GM10266 (cell line): ENCODE measurements around the gene MAN2A2.

Experiments used
- DNase-seq: peaks from one replicate; pipeline ENCODE4 v3.0.0; 2012; ENCODE audit errors: extremely low spot score
- TF ChIP-seq, protein P1 (sequence below): IDR thresholded peaks from 2 replicates; pipeline ENCODE4 v1.5.1; 2012; ENCODE audit warnings: mild to moderate bottlenecking, low read depth; ENCODE audit not compliant: control insufficient read depth, insufficient read depth; ENCODE audit errors: missing control alignments

MAN2A2 gene

DNA sequence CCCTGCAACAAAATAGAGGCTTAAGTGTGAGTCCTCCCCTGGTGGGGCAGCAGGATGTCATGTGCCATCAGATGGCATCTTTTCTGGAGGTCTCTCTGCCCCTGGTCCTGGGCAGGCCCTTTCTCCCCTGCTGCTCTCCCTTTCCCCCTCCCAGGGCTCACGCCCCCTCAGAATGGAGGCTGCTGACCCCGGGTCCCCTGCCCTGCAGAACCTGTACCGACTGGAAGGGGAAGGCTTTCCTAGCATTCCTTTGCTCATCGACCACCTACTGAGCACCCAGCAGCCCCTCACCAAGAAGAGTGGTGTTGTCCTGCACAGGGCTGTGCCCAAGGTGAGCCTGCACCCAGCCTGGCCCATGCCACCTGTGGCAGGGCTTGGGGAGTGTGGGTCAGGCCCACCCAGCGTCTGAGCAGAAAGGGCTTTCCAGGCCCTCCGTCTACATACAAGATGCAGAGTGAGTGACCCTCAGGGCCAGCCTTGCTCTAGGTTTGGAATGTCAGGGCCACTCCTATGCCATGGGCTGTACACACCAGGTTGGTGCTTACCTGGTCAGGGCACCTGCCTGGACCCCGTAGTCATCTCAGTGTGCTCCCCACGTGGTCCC is 11.7 kb upstream of the MAN2A2 start:
- DNase-seq = no peak
- TF ChIP-seq, protein P1, sequence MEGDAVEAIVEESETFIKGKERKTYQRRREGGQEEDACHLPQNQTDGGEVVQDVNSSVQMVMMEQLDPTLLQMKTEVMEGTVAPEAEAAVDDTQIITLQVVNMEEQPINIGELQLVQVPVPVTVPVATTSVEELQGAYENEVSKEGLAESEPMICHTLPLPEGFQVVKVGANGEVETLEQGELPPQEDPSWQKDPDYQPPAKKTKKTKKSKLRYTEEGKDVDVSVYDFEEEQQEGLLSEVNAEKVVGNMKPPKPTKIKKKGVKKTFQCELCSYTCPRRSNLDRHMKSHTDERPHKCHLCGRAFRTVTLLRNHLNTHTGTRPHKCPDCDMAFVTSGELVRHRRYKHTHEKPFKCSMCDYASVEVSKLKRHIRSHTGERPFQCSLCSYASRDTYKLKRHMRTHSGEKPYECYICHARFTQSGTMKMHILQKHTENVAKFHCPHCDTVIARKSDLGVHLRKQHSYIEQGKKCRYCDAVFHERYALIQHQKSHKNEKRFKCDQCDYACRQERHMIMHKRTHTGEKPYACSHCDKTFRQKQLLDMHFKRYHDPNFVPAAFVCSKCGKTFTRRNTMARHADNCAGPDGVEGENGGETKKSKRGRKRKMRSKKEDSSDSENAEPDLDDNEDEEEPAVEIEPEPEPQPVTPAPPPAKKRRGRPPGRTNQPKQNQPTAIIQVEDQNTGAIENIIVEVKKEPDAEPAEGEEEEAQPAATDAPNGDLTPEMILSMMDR = no peak

DNA sequence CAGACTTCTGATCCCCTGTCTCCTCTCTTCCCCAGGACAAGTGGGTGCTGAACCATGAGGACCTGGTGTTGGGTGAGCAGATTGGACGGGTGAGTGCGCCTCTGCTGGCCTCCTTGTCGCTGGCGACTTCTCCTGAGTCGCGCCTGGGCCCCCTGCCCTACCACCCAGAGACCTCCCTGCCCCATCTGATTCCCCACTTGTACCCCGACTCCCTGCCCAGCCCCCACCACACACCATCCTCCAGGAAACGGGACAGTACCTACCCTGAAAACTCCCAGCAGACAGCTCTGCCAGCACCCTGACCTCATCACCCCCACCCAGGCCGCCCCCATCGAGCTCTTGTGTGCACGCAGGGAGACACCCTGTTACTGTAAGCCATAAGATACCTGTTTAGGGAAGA is 11.1 kb upstream of the MAN2A2 start:
- no peak for DNase-seq
- TF ChIP-seq, protein P1 = no peak

DNA sequence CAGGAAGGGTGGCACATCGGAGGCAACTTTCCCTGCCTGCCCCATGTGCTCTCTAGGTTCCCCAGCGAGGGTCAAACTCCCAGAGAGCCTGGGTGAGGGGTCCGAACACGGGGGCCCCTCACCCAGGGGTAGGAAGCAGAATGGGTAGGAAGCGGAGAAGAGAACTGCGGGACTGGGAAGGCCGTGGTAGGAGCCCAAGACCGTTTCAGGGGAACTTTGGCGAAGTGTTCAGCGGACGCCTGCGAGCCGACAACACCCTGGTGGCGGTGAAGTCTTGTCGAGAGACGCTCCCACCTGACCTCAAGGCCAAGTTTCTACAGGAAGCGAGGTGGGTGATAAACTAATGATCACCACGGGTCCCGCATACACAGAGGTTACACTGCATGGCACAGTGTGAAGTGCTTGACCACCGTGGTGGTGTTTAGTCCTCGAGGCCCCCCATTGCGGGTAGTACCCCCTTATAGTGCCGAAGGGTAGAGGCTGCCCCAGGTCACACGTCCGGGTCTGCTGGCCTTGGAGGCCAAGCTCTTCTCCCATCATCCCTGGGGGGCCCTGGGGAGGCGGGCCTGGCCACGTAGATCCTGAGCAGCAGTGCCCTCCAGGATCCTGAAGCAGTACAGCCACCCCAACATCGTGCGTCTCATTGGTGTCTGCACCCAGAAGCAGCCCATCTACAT is 10.5 kb upstream of the MAN2A2 start:
- TF ChIP-seq, protein P1 = no peak
- no peak for DNase-seq

DNA sequence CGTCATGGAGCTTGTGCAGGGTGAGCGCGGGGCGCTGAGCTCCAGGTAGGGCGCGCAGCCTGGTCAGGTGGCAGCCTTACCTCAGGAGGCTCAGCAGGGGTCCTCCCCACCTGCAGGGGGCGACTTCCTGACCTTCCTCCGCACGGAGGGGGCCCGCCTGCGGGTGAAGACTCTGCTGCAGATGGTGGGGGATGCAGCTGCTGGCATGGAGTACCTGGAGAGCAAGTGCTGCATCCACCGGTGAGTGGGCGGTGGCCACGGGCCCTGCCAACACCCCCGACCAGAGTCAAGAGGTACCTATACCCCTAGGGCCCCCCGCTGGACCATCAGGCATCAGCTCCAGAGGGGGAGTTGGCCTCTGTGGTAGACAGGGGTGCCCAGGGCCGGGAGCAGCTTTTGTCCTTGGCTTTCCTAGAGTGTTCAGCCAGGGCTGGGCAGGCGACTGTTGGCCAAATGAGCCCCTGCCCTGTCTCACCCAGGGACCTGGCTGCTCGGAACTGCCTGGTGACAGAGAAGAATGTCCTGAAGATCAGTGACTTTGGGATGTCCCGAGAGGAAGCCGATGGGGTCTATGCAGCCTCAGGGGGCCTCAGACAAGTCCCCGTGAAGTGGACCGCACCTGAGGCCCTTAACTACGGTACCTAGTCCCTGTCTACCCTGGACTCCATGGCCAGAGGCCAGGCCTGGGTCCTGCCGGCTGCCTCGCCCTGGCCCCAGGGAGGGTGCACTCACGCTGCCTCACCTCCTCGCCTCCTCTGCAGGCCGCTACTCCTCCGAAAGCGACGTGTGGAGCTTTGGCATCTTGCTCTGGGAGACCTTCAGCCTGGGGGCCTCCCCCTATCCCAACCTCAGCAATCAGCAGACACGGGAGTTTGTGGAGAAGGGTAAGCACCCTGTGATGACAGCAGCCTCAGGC is 9.7 kb upstream of the MAN2A2 start:
- DNase-seq = no peak
- TF ChIP-seq, protein P1 = peak; percentile 17

DNA sequence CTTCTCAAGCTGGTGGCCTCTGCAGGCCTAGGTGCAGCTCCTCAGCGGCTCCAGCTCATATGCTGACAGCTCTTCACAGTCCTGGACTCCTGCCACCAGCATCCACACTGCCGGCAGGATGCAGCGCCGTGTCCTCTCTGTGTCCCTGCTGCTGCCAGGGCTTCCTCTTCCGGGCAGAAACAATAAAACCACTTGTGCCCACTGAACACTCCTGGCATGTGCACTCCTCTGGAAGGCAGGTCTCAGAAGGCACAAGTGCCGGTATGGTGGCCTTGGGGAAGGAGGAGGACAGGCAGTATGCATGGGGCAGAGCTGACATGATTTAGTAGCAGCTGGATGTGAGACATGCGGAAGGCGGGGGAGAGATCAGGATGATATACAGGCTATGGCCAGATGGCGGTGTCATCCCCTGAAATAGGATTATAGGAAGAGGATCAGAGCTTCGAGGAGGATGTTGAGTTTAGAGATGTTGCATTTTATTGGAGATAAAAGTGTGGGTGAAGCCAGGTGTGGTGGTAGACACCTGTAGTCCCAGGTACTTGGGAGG is 7.5 kb upstream of the MAN2A2 start:
- TF ChIP-seq, protein P1 = no peak
- DNase-seq = no peak

DNA sequence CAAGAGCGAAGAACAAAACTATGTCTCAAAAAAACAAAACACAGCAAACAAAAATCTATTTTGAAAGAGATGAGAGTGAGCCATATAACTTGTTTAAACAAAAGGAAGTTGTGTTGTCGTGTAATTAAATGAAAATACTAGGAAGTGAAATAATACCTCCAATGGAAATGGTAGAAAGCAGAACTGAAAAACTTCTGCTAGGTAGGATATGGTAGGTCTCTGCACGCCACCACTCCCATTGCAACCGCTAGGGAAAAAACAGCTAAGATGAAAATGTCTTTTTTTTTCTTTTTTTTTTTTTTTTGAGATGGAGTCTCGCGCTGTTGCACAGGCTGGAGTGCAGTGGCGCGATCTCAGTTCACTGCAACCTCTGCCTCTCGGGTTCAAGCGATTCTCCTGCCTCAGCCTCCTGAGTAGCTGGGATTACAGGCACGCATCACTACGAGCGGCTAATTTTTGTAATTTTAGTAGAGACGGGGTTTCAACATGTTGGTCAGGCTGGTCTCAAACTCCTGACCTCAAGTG is 5.9 kb upstream of the MAN2A2 start:
- DNase-seq = peak; percentile 59
